ENCODE data around the gene ATP5F1D. TPM values are rescaled to one million over a fixed set of nuclear protein-coding genes. Genes with fewer than 3 reads are reported as not detected.

Gene ATP5F1D
- total RNA-seq, 1 experiment from 2014 or later: 157 TPM

- H3K27me3 ChIP-seq (ENCODE audit: insufficient read depth, low read depth): no peaks in the 10 kb centered on the region
- no peaks in the 10 kb centered on the region for H3K36me3 ChIP-seq (ENCODE audit: low read depth)
- intact Hi-C loops (cut with micrococcal nuclease; ENCODE audit: unreplicated experiment): no loop called here
- no peaks in the 10 kb centered on the region for H3K9me2 ChIP-seq (ENCODE audit: insufficient read depth)
- H3K4me1 ChIP-seq (replicated peaks; ENCODE audit: insufficient read depth): peaks cover 31% of the 10 kb centered on the region
- no peaks in the 10 kb centered on the region for H3K9me3 ChIP-seq (ENCODE audit: insufficient read depth, low read depth)
- no peak overlapping the region for H2AFZ ChIP-seq
- ChIA-PET POLR2A (ENCODE audit: unreplicated experiment) (interaction anchor here (0.6 kb wide), 1 partner anchor 30 kb away, joined by 3 read pairs; no protein-coding TSS in a partner anchor), CTCF (no interaction called here)
- DNase-seq: no peak
- H3F3A ChIP-seq (ENCODE audit: insufficient read depth, low read depth): peaks cover 25% of the 10 kb centered on the region
- no peak overlapping the region for H3K4me2 ChIP-seq
- no TSS peak for BruUV-seq (replicated peaks)
- H3K27ac ChIP-seq: no peak overlapping the region
- H4K20me1 ChIP-seq (ENCODE audit: insufficient read depth): peaks cover 34% of the 10 kb centered on the region
- no peak for TF ChIP-seq CTCF (conservative IDR thresholded peaks at IDR 0.05)
- no peak for TF ChIP-seq EZH2 (IDR thresholded peaks at IDR 0.05; ENCODE audit: low read depth)
- H3K4me3 ChIP-seq: no peak overlapping the region
- peaks cover 82% of the 10 kb centered on the region for H3K79me2 ChIP-seq (ENCODE audit: low read depth)
Observed at GRCh38 chr19:1214299-1214861, 27.2 kb upstream of the ATP5F1D start.

GRCh38 chr19:1214862-1215731 lies 26.5 kb upstream of the ATP5F1D start:
- DNase-seq: peak; percentile 60 to 70
- peak overlapping the region; percentile 83 for H3K27ac ChIP-seq
- H3K4me3 ChIP-seq: no peak overlapping the region
- no peak for TF ChIP-seq EZH2 (IDR thresholded peaks at IDR 0.05; ENCODE audit: low read depth)
- no peak for TF ChIP-seq CTCF (conservative IDR thresholded peaks at IDR 0.05)
- H3K4me2 ChIP-seq: peak overlapping the region; percentile 53
- POLR2A ChIA-PET (ENCODE audit: unreplicated experiment): no interaction called here
- no peak overlapping the region for H2AFZ ChIP-seq
- H3K9me2 ChIP-seq (ENCODE audit: insufficient read depth): no peaks in the 10 kb centered on the region
- no peaks in the 10 kb centered on the region for H3K36me3 ChIP-seq (ENCODE audit: low read depth)
- H3K79me2 ChIP-seq (ENCODE audit: low read depth): peaks cover 75% of the 10 kb centered on the region
- no peaks in the 10 kb centered on the region for H3K27me3 ChIP-seq (ENCODE audit: insufficient read depth, low read depth)
- H4K20me1 ChIP-seq (ENCODE audit: insufficient read depth): peaks cover 29% of the 10 kb centered on the region; the same call in 1 of the 2 replicates
- H3F3A ChIP-seq (ENCODE audit: insufficient read depth, low read depth): peaks cover 25% of the 10 kb centered on the region
- H3K9me3 ChIP-seq (ENCODE audit: insufficient read depth, low read depth): no peaks in the 10 kb centered on the region
- BruUV-seq (replicated peaks): no TSS peak
- CTCF ChIA-PET: interaction anchor here (0.6 kb wide), 1 partner anchor 10 kb away, joined by 3 read pairs; no protein-coding TSS in a partner anchor
- H3K4me1 ChIP-seq (replicated peaks; ENCODE audit: insufficient read depth): peaks cover 31% of the 10 kb centered on the region
- intact Hi-C loops (cut with micrococcal nuclease; ENCODE audit: unreplicated experiment): no loop called here

GRCh38 chr19:1216756-1217155 lies 24.8 kb upstream of the ATP5F1D start:
- Histone ChIP-seq H3K4me3 (no peak overlapping the region), H3K4me2 (peak overlapping the region; percentile 56), H3K27me3 (ENCODE audit: insufficient read depth, low read depth) (no peaks in the 10 kb centered on the region), H2AFZ (no peak overlapping the region), H4K20me1 (ENCODE audit: insufficient read depth) (peaks cover 26% of the 10 kb centered on the region; the same call in 1 of the 2 replicates), H3K4me1 (replicated peaks; ENCODE audit: insufficient read depth) (peaks cover 31% of the 10 kb centered on the region), H3K27ac (peak overlapping the region; percentile 78), H3F3A (ENCODE audit: insufficient read depth, low read depth) (peaks cover 25% of the 10 kb centered on the region), H3K9me2 (ENCODE audit: insufficient read depth) (no peaks in the 10 kb centered on the region), H3K9me3 (ENCODE audit: insufficient read depth, low read depth) (no peaks in the 10 kb centered on the region), H3K36me3 (ENCODE audit: low read depth) (no peaks in the 10 kb centered on the region), H3K79me2 (ENCODE audit: low read depth) (peaks cover 59% of the 10 kb centered on the region)
- BruUV-seq (replicated peaks): no TSS peak
- ChIA-PET POLR2A (ENCODE audit: unreplicated experiment) (no interaction called here), CTCF (interaction anchor here (0.6 kb wide), 1 partner anchor 1602 kb away, joined by 4 read pairs; no protein-coding TSS in a partner anchor)
- no peak for DNase-seq
- intact Hi-C loops (cut with micrococcal nuclease; ENCODE audit: unreplicated experiment): no loop called here
- TF ChIP-seq EZH2 (IDR thresholded peaks at IDR 0.05; ENCODE audit: low read depth) (no peak), CTCF (conservative IDR thresholded peaks at IDR 0.05) (no peak)
